ENCODE data around the gene DHRSX. TPM values are rescaled to one million over a fixed set of nuclear protein-coding genes. Genes with fewer than 3 reads are reported as not detected.
"Not testable (repeated sequence)": the region's sequence is repeated elsewhere in the genome, so short reads cannot be mapped to it uniquely, and the experiment has no call there.

The DHRSX gene
- total RNA-seq, 1 donor from 2014 or later, result 9.9 TPM

DNA sequence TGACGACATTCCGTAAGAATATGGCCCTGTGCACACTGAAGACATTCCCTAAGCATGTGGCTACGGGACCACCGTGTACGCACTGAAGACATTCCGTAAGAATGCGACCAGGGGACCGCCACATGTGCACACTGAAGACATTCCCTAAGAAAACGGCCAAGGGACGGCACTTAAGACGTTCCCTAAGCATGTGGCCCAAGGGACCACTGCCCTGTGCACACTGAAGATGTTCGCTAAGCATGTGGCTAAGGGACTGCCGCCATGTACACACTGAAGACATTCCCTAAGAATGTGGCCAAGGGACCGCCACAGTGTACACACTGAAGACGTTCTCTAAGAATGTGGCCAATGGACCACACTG, 21.4 kb downstream of the DHRSX start:
- Histone ChIP-seq H3K4me3 (ENCODE audit: low read length in 3 of 3) (no peak overlapping the region), H3K9ac (ENCODE audit: low read depth in 1 of 3, low read length in 3 of 3) (no peak overlapping the region), H3K9me3 (ENCODE audit: control insufficient read depth in 3 of 3, low read length in 3 of 3) (peaks cover 0 to 7% (median 0%) of the 10 kb centered on the region in 3 donors), H3K4me1 (ENCODE audit: control insufficient read depth in 3 of 3, insufficient read depth in 3 of 3, low read length in 3 of 3) (peaks cover 0 to 3% (median 2%) of the 10 kb centered on the region in 3 donors), H3K27ac (ENCODE audit: low read depth, low read length) (no peak overlapping the region), H3K36me3 (ENCODE audit: control insufficient read depth in 3 of 3, insufficient read depth in 3 of 3, low read length in 3 of 3) (peaks cover 0 to 3% (median 0%) of the 10 kb centered on the region in 3 donors), H3K27me3 (ENCODE audit: control insufficient read depth in 3 of 3, insufficient read depth in 3 of 3, low read length in 3 of 3) (no peaks in the 10 kb centered on the region)

DNA sequence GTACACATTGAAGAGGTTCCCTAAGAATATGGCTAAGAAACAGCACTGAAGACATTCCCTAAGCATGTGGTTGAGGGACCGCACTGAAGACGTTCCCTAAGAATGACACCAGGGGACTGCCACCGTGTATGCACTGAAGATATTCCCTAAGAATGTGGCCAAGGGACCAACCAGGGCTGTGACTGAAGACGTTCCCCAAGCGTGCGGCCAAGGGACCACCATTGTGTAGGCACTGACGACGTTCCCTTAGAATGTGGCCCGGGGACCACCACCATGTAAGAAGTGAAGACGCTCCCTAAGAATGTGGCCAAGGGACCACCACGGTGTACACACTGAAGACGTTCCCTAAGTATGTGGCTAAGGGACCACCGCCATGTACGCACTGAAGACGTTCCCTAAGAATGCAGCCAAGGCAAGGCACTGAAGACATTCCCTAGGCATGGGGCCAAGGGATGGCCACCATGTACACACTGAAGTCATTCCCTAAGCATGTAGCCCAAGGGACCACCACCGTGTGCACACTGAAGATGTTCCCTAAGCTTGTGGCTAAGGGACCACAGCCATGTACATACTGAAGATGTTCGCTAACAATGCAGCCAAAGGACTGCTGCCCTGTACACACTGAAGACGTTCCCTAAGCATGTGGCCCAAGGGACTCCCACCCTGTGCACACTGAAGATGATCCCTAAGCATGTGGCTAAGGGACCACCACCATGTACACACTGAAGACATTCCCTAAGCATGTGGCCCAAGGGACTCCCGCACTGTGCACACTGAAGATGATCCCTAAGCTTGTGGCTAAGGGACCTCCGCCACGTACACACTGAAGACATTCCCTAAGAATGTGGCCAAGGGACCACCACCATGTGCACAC, 22.0 kb downstream of the DHRSX start:
- no peaks in the 10 kb centered on the region for H3K27me3 ChIP-seq (ENCODE audit: control insufficient read depth in 3 of 3, insufficient read depth in 3 of 3, low read length in 3 of 3)
- no peak overlapping the region for H3K4me3 ChIP-seq (ENCODE audit: low read length in 3 of 3)
- H3K9ac ChIP-seq (ENCODE audit: low read depth in 1 of 3, low read length in 3 of 3), result no peak overlapping the region
- peaks cover 0 to 7% (median 0%) of the 10 kb centered on the region in 3 donors for H3K9me3 ChIP-seq (ENCODE audit: control insufficient read depth in 3 of 3, low read length in 3 of 3)
- no peak overlapping the region for H3K27ac ChIP-seq (ENCODE audit: low read depth, low read length)
- peaks cover 0 to 3% (median 0%) of the 10 kb centered on the region in 3 donors for H3K36me3 ChIP-seq (ENCODE audit: control insufficient read depth in 3 of 3, insufficient read depth in 3 of 3, low read length in 3 of 3)
- no peaks in the 10 kb centered on the region for H3K4me1 ChIP-seq (ENCODE audit: control insufficient read depth in 3 of 3, insufficient read depth in 3 of 3, low read length in 3 of 3)

DNA sequence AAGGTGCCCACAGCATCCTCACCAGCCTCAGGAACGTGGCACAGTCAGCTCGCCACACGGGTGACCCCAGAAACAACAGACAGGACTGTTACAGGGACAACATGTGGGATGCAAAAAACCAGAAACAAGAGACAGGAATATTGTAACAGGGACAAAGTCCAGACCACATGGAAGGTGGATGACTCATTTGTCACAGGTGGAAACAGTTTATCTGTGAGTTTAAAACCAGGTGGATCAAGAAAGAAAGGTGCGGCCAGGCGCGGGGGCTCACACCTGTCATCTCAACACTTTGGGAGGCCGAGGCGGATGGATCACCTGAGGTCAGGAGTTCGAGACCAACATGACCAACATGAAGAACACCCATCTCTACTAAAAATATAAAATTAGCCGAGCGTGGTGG, 23.5 kb downstream of the DHRSX start:
- H3K4me1 ChIP-seq (ENCODE audit: control insufficient read depth in 3 of 3, insufficient read depth in 3 of 3, low read length in 3 of 3); H3K9me3 ChIP-seq (ENCODE audit: control insufficient read depth in 3 of 3, low read length in 3 of 3); H3K27me3 ChIP-seq (ENCODE audit: control insufficient read depth in 3 of 3, insufficient read depth in 3 of 3, low read length in 3 of 3); H3K36me3 ChIP-seq (ENCODE audit: control insufficient read depth in 3 of 3, insufficient read depth in 3 of 3, low read length in 3 of 3); H3K27ac ChIP-seq (ENCODE audit: low read depth, low read length); H3K9ac ChIP-seq (ENCODE audit: low read depth in 1 of 3, low read length in 3 of 3); H3K4me3 ChIP-seq (ENCODE audit: low read length in 3 of 3): not testable (repeated sequence)

DNA sequence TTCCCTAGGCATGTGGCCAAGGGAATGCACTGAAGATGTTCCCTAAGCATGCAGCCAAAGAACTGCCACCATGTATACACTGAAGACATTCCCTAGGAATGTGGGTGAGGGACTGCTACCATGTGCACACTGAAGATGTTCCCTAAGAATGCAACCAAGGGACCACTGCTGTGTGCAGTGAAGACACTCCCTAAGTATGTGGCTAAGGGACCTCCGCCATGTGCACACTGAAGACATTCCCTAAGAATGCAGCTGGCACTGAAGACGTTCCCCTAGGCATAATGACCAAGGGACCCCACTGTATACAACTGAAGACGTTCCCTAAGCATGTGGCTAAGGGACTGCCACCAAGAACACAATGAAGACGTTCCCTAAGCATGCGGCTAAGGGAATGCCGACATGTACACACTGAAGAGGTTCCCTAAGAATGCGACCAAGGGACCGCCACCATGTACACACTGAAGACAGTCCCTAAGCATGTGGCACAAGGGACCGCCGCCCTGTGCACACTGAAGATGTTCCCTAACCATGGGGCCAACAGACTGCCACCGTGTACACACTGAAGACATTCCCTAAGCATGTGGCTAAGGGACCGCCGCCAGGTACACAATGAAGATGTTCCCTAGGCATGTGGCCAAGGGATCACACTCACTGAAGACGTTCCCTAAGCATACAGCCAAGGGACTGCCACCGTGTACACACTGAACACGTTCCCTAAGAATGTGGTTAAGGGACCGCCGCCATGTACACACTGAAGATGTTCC, 25.6 kb downstream of the DHRSX start:
- Histone ChIP-seq H3K9ac (ENCODE audit: low read depth in 1 of 3, low read length in 3 of 3) (no peak overlapping the region), H3K4me3 (ENCODE audit: low read length in 3 of 3) (no peak overlapping the region), H3K9me3 (ENCODE audit: control insufficient read depth in 3 of 3, low read length in 3 of 3) (peaks cover 0 to 7% (median 0%) of the 10 kb centered on the region in 3 donors), H3K27me3 (ENCODE audit: control insufficient read depth in 3 of 3, insufficient read depth in 3 of 3, low read length in 3 of 3) (no peaks in the 10 kb centered on the region), H3K4me1 (ENCODE audit: control insufficient read depth in 3 of 3, insufficient read depth in 3 of 3, low read length in 3 of 3) (no peaks in the 10 kb centered on the region), H3K36me3 (ENCODE audit: control insufficient read depth in 3 of 3, insufficient read depth in 3 of 3, low read length in 3 of 3) (peaks cover 0 to 3% (median 0%) of the 10 kb centered on the region in 3 donors), H3K27ac (ENCODE audit: low read depth, low read length) (no peak overlapping the region)

DNA sequence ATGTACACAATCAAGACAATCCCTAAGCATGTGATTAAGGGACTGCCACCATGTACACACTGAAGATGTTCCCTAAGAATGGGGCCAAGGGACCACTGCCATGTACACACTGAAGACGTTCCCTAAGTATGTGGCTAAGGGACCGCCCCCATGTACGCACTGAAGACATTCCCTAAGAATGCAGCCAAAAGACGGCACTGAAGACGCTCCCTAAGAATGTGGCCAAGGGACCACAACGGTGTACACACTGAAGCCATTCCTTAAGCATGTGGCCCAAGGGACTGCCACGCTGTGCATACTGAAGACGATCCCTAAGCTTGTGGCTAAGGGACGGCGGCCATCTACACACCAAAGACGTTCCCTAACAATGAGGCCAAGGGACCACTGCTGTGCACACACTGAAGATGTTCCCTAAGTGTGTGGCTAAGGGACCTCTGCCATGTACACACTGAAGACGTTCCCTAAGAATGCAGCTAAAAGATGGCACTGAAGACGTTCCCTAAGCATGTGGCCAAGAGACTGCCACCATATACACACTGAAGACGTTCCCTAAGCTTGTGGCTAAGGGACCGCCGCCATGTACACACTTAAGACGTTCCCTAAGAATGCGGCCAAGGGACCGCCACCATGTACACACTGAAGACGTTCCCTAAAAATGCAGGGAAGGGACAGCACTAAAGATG, 26.4 kb downstream of the DHRSX start:
- no peaks in the 10 kb centered on the region for H3K4me1 ChIP-seq (ENCODE audit: control insufficient read depth in 3 of 3, insufficient read depth in 3 of 3, low read length in 3 of 3)
- H3K36me3 ChIP-seq (ENCODE audit: control insufficient read depth in 3 of 3, insufficient read depth in 3 of 3, low read length in 3 of 3), result peaks cover 0 to 3% (median 0%) of the 10 kb centered on the region in 3 donors
- H3K4me3 ChIP-seq (ENCODE audit: low read length in 3 of 3), result no peak overlapping the region
- H3K27me3 ChIP-seq (ENCODE audit: control insufficient read depth in 3 of 3, insufficient read depth in 3 of 3, low read length in 3 of 3), result no peaks in the 10 kb centered on the region
- H3K9me3 ChIP-seq (ENCODE audit: control insufficient read depth in 3 of 3, low read length in 3 of 3), result peaks cover 0 to 3% (median 0%) of the 10 kb centered on the region in 3 donors
- H3K27ac ChIP-seq (ENCODE audit: low read depth, low read length), result no peak overlapping the region
- H3K9ac ChIP-seq (ENCODE audit: low read depth in 1 of 3, low read length in 3 of 3), result no peak overlapping the region

DNA sequence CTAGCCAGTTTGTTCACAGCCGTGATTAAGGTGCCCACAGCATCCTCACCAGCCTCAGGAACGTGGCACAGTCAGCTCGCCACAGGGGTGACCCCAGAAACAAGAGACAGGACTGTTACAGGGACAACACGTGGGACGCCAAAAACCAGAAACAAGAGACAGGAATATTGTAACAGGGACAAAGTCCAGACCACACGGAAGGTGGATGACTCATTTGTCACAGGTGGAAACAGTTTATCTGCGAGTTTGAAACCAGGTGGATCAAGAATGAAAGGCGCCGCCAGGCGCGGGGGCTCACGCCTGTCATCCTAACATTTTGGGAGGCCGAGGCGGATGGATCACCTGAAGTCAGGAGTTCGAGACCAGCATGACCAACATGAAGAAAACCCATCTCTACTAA, 27.7 kb downstream of the DHRSX start:
- not testable (repeated sequence) for H3K27ac ChIP-seq (ENCODE audit: low read depth, low read length); H3K27me3 ChIP-seq (ENCODE audit: control insufficient read depth in 3 of 3, insufficient read depth in 3 of 3, low read length in 3 of 3); H3K9ac ChIP-seq (ENCODE audit: low read depth in 1 of 3, low read length in 3 of 3); H3K36me3 ChIP-seq (ENCODE audit: control insufficient read depth in 3 of 3, insufficient read depth in 3 of 3, low read length in 3 of 3); H3K4me3 ChIP-seq (ENCODE audit: low read length in 3 of 3); H3K4me1 ChIP-seq (ENCODE audit: control insufficient read depth in 3 of 3, insufficient read depth in 3 of 3, low read length in 3 of 3); H3K9me3 ChIP-seq (ENCODE audit: control insufficient read depth in 3 of 3, low read length in 3 of 3)

DNA sequence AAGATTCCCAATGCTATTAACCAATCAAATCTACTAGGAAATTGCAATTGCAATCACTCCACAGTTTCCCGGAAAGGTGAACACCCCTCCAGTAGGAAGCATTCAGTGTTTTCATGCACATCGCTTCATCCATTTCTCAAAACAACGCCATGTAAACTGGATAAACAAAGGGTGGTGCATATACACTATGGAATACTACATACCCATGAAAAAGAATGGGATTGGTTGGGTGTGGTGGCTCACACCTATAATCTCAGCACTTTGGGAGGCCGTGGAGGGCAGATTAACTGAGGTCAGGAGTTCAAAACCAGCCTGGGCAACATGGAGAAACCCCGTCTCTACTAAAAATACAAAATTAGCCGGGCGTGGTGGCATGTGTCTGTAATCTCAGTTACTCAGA, 29.1 kb downstream of the DHRSX start:
- Histone ChIP-seq H3K27me3 (ENCODE audit: control insufficient read depth in 3 of 3, insufficient read depth in 3 of 3, low read length in 3 of 3) (no peaks in the 10 kb centered on the region), H3K4me1 (ENCODE audit: control insufficient read depth in 3 of 3, insufficient read depth in 3 of 3, low read length in 3 of 3) (no peaks in the 10 kb centered on the region), H3K27ac (ENCODE audit: low read depth, low read length) (no peak overlapping the region), H3K9ac (ENCODE audit: low read depth in 1 of 3, low read length in 3 of 3) (no peak overlapping the region), H3K4me3 (ENCODE audit: low read length in 3 of 3) (no peak overlapping the region), H3K9me3 (ENCODE audit: control insufficient read depth in 3 of 3, low read length in 3 of 3) (no peaks in the 10 kb centered on the region), H3K36me3 (ENCODE audit: control insufficient read depth in 3 of 3, insufficient read depth in 3 of 3, low read length in 3 of 3) (no peaks in the 10 kb centered on the region)

DNA sequence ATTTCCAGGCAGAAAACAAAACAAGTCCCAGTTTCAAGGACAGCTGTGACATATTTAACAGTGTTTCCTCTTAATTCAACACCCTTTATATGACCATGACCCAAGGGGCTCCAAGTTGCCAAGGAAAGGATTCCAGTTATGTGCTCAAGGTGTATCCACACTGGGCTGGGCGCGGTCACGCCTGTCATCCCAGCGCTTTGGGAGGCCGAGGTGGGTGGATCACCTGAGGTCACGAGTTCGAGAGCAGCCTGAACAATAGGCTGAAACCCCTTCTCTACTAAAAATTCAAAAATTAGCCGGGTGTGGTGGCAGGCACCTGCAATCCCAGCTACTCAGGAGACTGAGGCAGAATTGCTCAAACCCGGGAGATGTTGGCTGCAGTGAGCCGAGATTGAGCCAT, 29.6 kb downstream of the DHRSX start:
- H3K4me3 ChIP-seq (ENCODE audit: low read length in 3 of 3); H3K9ac ChIP-seq (ENCODE audit: low read depth in 1 of 3, low read length in 3 of 3); H3K27me3 ChIP-seq (ENCODE audit: control insufficient read depth in 3 of 3, insufficient read depth in 3 of 3, low read length in 3 of 3); H3K36me3 ChIP-seq (ENCODE audit: control insufficient read depth in 3 of 3, insufficient read depth in 3 of 3, low read length in 3 of 3); H3K4me1 ChIP-seq (ENCODE audit: control insufficient read depth in 3 of 3, insufficient read depth in 3 of 3, low read length in 3 of 3); H3K27ac ChIP-seq (ENCODE audit: low read depth, low read length); H3K9me3 ChIP-seq (ENCODE audit: control insufficient read depth in 3 of 3, low read length in 3 of 3): not testable (repeated sequence)

DNA sequence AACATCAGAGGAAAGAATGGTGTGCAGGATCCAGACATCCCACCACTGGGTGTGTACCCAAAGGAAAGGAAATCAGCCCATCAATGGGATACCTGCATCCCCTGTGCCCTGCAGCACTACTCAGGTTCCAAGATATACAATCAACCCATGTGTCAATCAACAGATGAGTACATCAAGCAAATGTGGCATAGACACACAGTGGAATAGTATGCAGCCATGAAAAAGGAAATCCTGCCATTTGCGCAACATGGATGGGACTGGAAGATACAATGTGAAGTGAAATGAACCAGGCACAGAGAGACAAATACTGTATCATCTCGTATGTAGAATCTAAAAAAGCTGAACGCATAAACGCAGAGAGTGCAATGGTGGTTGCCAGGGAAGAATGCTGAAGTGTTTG, 30.9 kb downstream of the DHRSX start:
- not testable (repeated sequence) for H3K9ac ChIP-seq (ENCODE audit: low read depth in 1 of 3, low read length in 3 of 3); H3K36me3 ChIP-seq (ENCODE audit: control insufficient read depth in 3 of 3, insufficient read depth in 3 of 3, low read length in 3 of 3); H3K27ac ChIP-seq (ENCODE audit: low read depth, low read length); H3K4me3 ChIP-seq (ENCODE audit: low read length in 3 of 3); H3K27me3 ChIP-seq (ENCODE audit: control insufficient read depth in 3 of 3, insufficient read depth in 3 of 3, low read length in 3 of 3); H3K9me3 ChIP-seq (ENCODE audit: control insufficient read depth in 3 of 3, low read length in 3 of 3); H3K4me1 ChIP-seq (ENCODE audit: control insufficient read depth in 3 of 3, insufficient read depth in 3 of 3, low read length in 3 of 3)

DNA sequence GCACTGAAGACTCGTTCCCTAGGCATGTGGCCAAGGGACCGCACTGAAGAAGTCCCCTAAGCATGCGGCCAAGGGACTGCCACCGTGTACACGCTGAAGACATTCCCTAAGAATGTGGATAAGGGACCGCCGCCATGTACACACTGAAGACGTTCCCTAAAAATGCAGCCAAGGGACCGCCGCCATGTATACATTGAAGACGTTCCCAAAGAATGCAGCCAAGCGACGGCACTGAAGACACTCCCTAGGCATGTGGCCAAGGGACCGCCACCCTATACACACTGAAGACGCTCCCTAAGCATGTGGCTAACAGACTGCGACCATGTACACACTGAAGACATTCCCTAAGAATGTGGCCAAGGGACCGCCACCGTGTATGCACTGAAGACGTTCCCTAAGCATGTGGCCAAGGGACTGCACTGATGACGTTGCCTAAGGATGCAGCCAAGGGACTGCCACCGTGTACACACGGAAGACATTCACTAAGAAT, 31.5 kb downstream of the DHRSX start:
- no peak overlapping the region for H3K4me3 ChIP-seq (ENCODE audit: low read length in 3 of 3)
- no peaks in the 10 kb centered on the region for H3K36me3 ChIP-seq (ENCODE audit: control insufficient read depth in 3 of 3, insufficient read depth in 3 of 3, low read length in 3 of 3)
- H3K4me1 ChIP-seq (ENCODE audit: control insufficient read depth in 3 of 3, insufficient read depth in 3 of 3, low read length in 3 of 3), result no peaks in the 10 kb centered on the region
- H3K27me3 ChIP-seq (ENCODE audit: control insufficient read depth in 3 of 3, insufficient read depth in 3 of 3, low read length in 3 of 3), result no peaks in the 10 kb centered on the region
- H3K9ac ChIP-seq (ENCODE audit: low read depth in 1 of 3, low read length in 3 of 3), result no peak overlapping the region
- no peak overlapping the region for H3K27ac ChIP-seq (ENCODE audit: low read depth, low read length)
- H3K9me3 ChIP-seq (ENCODE audit: control insufficient read depth in 3 of 3, low read length in 3 of 3), result no peaks in the 10 kb centered on the region

Measured in skeletal muscle tissue (tissue), 4 donors.